KMS-11 (cell line): ENCODE results near the gene BRD7.

Source experiments
- H2AFZ ChIP-seq: fragments of 200-600 bp; sonication (generic); 2 replicates; pipeline ENCODE4 v1.6.1; 2016; ENCODE audit warnings: antibody characterized with exemption, mixed run types, low read depth
- H3K27ac ChIP-seq: fragments of 200-600 bp; sonication (generic); 2 replicates; pipeline ENCODE4 v1.6.1; 2016; ENCODE audit warnings: mild to moderate bottlenecking, mixed run types
- H3K27me3 ChIP-seq: fragments of 200-600 bp; sonication (generic); 2 replicates; pipeline ENCODE4 v1.6.1; 2017; ENCODE audit warnings: mild to moderate bottlenecking, low read depth, mixed run types, moderate library complexity; ENCODE audit not compliant: insufficient read depth
- H3K36me3 ChIP-seq: fragments of 200-600 bp; sonication (generic); 2 replicates; pipeline ENCODE4 v1.6.1; 2017; ENCODE audit warnings: mild to moderate bottlenecking, mixed run types; ENCODE audit not compliant: insufficient read depth
- H3K4me1 ChIP-seq: fragments of 200-600 bp; sonication (generic); 2 replicates; pipeline ENCODE4 v1.6.1; 2016; ENCODE audit warnings: mild to moderate bottlenecking, low read depth, mixed run types; ENCODE audit not compliant: poor library complexity, severe bottlenecking
- H3K4me2 ChIP-seq: fragments of 200-600 bp; sonication (generic); 2 replicates; pipeline ENCODE4 v1.7.0; 2016; ENCODE audit warnings: mild to moderate bottlenecking, mixed run types
- H3K4me3 ChIP-seq: fragments of 200-600 bp; sonication (generic); IDR thresholded peaks from 2 replicates; pipeline ENCODE4 v1.6.1; 2017; ENCODE audit warnings: low read depth, low read length, mixed read lengths; ENCODE audit not compliant: insufficient read depth
- H3K79me2 ChIP-seq: fragments of 200-600 bp; sonication (generic); 2 replicates; pipeline ENCODE4 v1.6.1; 2016; ENCODE audit warnings: low read depth, mixed run types; ENCODE audit not compliant: insufficient read depth
- H3K9ac ChIP-seq: fragments of 200-600 bp; sonication (generic); 2 replicates; pipeline ENCODE4 v1.6.1; 2016; ENCODE audit warnings: mild to moderate bottlenecking, mixed run types
- H4K20me1 ChIP-seq: fragments of 200-600 bp; sonication (generic); 2 replicates; pipeline ENCODE4 v1.6.1; 2016; ENCODE audit warnings: mild to moderate bottlenecking, mixed run types; ENCODE audit not compliant: insufficient read depth
- TF ChIP-seq, protein P1 (sequence below): fragments of 200-600 bp; sonication (generic); conservative IDR thresholded peaks from 2 replicates; pipeline ENCODE4 v1.6.1; 2017; ENCODE audit warnings: low read depth, mild to moderate bottlenecking, antibody characterized with exemption, low read length, moderate library complexity, mixed read lengths

The BRD7 gene

DNA sequence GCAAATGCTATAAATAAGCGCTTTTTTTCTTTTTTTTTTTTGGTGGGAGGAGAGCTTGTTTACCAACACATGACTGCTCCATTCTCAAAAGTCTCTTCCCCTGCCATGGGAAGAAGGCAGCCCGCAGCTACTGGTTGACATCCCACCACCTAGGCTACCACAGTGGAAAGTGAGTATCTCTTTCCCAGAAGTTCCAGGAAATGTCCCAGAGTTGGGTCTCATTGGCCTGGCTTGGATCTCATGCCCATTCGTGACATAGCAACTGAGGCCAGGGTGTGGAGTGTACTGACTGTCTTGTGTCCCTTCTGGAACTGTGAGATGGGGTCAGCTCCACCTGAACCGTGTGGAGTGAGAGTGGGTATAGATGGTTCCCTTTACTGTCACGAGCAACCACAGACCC lies 29.5 kb upstream of the BRD7 start:
- Histone ChIP-seq H3K27me3 (no peaks in the 10 kb centered on the region), H3K4me3 (no peak overlapping the region), H4K20me1 (no peaks in the 10 kb centered on the region), H3K36me3 (no peaks in the 10 kb centered on the region), H3K4me2 (no peak overlapping the region), H3K79me2 (no peaks in the 10 kb centered on the region), H3K4me1 (no peaks in the 10 kb centered on the region), H2AFZ (no peak overlapping the region), H3K9ac (no peak overlapping the region), H3K27ac (no peak overlapping the region)
- TF ChIP-seq, protein P1, sequence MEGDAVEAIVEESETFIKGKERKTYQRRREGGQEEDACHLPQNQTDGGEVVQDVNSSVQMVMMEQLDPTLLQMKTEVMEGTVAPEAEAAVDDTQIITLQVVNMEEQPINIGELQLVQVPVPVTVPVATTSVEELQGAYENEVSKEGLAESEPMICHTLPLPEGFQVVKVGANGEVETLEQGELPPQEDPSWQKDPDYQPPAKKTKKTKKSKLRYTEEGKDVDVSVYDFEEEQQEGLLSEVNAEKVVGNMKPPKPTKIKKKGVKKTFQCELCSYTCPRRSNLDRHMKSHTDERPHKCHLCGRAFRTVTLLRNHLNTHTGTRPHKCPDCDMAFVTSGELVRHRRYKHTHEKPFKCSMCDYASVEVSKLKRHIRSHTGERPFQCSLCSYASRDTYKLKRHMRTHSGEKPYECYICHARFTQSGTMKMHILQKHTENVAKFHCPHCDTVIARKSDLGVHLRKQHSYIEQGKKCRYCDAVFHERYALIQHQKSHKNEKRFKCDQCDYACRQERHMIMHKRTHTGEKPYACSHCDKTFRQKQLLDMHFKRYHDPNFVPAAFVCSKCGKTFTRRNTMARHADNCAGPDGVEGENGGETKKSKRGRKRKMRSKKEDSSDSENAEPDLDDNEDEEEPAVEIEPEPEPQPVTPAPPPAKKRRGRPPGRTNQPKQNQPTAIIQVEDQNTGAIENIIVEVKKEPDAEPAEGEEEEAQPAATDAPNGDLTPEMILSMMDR: no peak

DNA sequence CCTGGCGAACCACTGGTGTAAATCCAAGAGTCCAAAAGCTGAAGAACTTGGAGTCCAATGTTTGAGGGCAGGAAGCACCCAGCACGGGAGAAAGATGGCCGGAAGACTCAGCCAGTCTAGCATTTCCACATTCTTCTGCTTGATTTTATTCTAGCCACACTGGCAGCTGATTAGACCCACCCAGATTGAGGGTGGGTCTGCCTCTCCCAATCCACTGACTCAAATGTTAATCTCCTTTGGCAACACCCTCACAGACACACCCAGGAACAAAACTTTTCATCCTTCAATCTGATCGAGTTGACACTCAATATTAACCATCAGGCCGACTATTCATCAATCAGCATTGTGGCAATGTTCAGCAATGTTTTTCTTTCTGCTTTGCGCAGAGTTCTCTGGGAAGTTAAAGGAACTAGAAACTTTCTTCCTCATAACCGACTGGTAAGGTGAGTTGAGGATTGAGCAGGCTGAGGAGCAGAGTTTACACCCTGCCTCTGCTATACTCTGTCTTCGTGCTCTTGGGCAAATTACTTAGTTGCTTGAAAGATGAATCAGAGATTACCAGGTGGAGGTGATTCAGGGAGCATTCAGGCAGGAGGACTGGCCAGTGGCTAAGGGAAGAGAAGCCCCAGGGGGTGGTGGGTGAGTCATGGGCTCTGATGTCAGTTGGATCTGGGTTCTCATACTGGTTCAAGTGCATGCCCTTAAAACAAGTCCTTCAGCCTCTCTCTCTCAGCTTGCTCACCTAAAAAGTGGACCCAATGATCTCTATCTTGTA lies 28.2 kb upstream of the BRD7 start:
- Histone ChIP-seq H3K27me3 (no peaks in the 10 kb centered on the region), H3K27ac (no peak overlapping the region), H3K4me2 (no peak overlapping the region), H3K4me3 (no peak overlapping the region), H3K4me1 (no peaks in the 10 kb centered on the region), H3K36me3 (no peaks in the 10 kb centered on the region), H3K79me2 (no peaks in the 10 kb centered on the region), H3K9ac (no peak overlapping the region), H2AFZ (no peak overlapping the region), H4K20me1 (no peaks in the 10 kb centered on the region)
- TF ChIP-seq, protein P1: no peak

DNA sequence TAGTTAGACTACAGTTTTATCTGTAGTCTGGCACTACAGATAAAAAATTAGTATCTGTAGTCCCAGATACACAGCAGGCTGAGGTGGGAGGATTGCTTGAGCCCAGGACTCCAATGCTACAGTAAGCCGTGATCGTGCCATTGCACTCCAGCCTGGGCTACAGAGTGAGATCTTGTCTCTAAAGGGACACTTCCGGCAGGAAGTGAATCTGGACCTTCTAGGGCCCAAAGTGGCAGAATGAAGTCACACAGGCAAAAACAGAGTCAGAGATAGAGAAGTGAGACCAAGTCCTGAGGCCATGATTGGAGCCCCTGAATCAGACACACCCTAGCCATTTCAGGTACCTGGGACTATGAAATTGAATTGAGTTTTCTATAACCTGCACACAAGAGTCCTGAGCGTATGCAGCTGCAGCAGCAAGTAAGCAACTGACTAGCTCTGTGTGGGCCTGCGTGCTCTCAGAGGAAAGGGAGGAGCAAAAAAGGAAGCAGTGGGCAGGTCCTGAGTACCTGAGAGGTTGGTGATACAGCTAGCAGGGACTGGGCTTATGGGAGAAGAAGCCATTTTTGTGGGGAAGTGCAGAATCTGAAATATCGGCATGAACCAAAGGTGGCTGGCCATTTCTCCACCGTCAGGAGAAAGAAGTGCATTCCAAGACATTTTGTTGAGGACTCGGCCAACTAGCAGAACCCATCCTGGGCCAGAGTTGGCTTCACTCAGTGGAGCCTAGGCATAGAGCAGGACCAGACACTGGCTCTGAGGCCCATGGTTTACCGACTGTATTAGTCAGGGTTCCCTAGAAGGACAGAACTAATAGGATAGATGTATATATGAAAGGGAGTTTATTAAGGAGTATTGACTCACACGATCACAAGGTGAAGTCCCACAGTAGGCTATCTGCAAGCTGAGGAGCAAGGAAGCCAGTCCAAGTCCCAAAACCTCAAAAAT lies 27.2 kb upstream of the BRD7 start:
- H3K27me3 ChIP-seq: no peaks in the 10 kb centered on the region
- no peak overlapping the region for H3K4me2 ChIP-seq
- H3K9ac ChIP-seq: no peak overlapping the region
- TF ChIP-seq, protein P1: no peak
- H3K4me3 ChIP-seq: no peak overlapping the region
- H3K36me3 ChIP-seq: no peaks in the 10 kb centered on the region
- H3K27ac ChIP-seq: no peak overlapping the region
- no peaks in the 10 kb centered on the region for H4K20me1 ChIP-seq
- no peaks in the 10 kb centered on the region for H3K79me2 ChIP-seq
- H3K4me1 ChIP-seq: no peaks in the 10 kb centered on the region
- H2AFZ ChIP-seq: no peak overlapping the region

DNA sequence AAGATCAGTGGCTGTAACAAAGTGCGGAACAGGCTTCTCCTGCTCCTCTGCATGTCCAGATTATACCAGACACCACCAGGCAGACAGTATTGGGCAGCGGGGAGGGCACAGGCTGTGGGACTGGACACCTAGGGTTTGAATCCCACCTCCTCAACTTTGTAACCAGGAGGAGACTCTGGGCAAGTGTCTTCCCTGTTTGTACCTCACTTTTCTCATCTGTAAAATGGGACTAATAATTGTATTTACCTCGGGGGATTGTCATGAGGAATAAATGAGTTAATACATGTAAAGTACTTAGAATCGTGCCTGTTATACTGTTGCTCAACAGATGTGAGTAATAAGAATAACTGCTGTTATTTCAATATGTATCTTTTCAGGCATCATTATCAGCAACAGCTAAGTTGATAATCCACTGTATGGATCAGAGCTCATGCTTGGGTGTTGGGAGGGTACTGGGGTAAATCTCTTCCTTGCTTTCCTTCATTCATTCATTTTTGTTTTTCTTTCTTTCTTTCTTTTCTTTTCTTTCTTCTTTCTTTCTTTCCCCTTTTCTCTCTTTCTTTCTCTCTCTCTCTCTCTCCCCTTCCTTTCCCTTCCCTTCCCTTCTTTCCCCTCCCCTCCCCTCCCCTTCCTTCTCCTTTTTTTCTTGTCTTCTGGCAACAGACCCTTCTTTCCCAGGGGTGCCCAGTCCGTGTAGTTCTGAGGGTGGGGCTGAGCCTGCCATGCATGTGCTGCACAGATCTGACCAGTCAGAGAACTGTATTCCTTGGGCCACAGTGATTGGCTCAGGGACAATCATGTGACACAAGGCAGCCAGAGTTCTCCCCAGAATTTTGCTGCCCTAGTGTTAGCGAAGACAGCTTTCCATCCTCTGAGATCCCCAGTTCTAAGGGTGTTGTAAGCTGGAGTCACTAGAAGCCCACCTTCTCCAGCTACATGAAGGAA lies 25.3 kb upstream of the BRD7 start:
- H3K4me2 ChIP-seq: no peak overlapping the region
- H3K9ac ChIP-seq: no peak overlapping the region
- no peaks in the 10 kb centered on the region for H3K4me1 ChIP-seq
- H3K79me2 ChIP-seq: no peaks in the 10 kb centered on the region
- no peak overlapping the region for H3K4me3 ChIP-seq
- no peak overlapping the region for H2AFZ ChIP-seq
- TF ChIP-seq, protein P1: no peak
- no peaks in the 10 kb centered on the region for H3K36me3 ChIP-seq
- no peaks in the 10 kb centered on the region for H3K27me3 ChIP-seq
- no peak overlapping the region for H3K27ac ChIP-seq
- H4K20me1 ChIP-seq: no peaks in the 10 kb centered on the region
